Trophoblast cell (in vitro differentiated cells and primary cell): Measurements from ENCODE around the gene TNFRSF25.
"Not testable (repeated sequence)": the region's sequence is repeated elsewhere in the genome, so short reads cannot be mapped to it uniquely, and the experiment has no call there.

Source experiments
- DNase-seq, 2 donors: peaks; one replicate each; pipeline ENCODE4 v3.0.0-alpha.2; 2016
- H2AFZ ChIP-seq: 2 replicates; pipeline ENCODE4 v1.6.1; 2013; ENCODE audit warnings: low read length, moderate library complexity, mild to moderate bottlenecking; ENCODE audit not compliant: insufficient read depth, poor library complexity
- H2AK5ac ChIP-seq: 2 replicates; pipeline ENCODE4 v1.6.1; 2013; ENCODE audit warnings: mild to moderate bottlenecking, low read length
- H2BK120ac ChIP-seq: 2 replicates; pipeline ENCODE4 v1.6.1; 2013; ENCODE audit warnings: low read length, mild to moderate bottlenecking, moderate library complexity; ENCODE audit not compliant: insufficient read depth, poor library complexity
- H2BK12ac ChIP-seq: 2 replicates; pipeline ENCODE4 v1.6.1; 2013; ENCODE audit warnings: mild to moderate bottlenecking, low read length, moderate library complexity
- H2BK5ac ChIP-seq: 2 replicates; pipeline ENCODE4 v1.6.1; 2013; ENCODE audit warnings: low read length, low read depth, moderate library complexity, mild to moderate bottlenecking; ENCODE audit not compliant: poor library complexity
- H3K14ac ChIP-seq: 2 replicates; pipeline ENCODE4 v1.6.1; 2013; ENCODE audit warnings: mild to moderate bottlenecking, low read length
- H3K18ac ChIP-seq: 2 replicates; pipeline ENCODE4 v1.6.1; 2013; ENCODE audit warnings: mild to moderate bottlenecking, low read length
- H3K23ac ChIP-seq: 2 replicates; pipeline ENCODE4 v1.6.1; 2013; ENCODE audit warnings: low read length
- H3K27ac ChIP-seq: 2 replicates; pipeline ENCODE4 v1.5.1; 2013; ENCODE audit warnings: low read depth, mild to moderate bottlenecking, inconsistent platforms, low read length, moderate library complexity
- H3K27me3 ChIP-seq: 2 replicates; pipeline ENCODE4 v1.6.1; 2013; ENCODE audit warnings: inconsistent platforms, mild to moderate bottlenecking, low read length, moderate library complexity; ENCODE audit not compliant: insufficient read depth
- H3K36me3 ChIP-seq, 2 experiments: 1 replicate in 1 of 2; 2 replicates in 1 of 2; pipeline ENCODE4 v1.6.1; 2013; ENCODE audit warnings: low read length in 2 of 2, mild to moderate bottlenecking in 2 of 2, moderate library complexity in 1 of 2; ENCODE audit not compliant: insufficient read depth in 2 of 2, control insufficient read depth in 1 of 2
- H3K4ac ChIP-seq: 2 replicates; pipeline ENCODE4 v1.6.1; 2013; ENCODE audit warnings: low read depth, mild to moderate bottlenecking, low read length, moderate library complexity
- H3K4me1 ChIP-seq, 2 experiments: 1 replicate in 1 of 2; 2 replicates in 1 of 2; pipeline ENCODE4 v1.6.1; 2013; ENCODE audit warnings: low read length in 2 of 2, mild to moderate bottlenecking in 2 of 2, moderate library complexity in 1 of 2; ENCODE audit not compliant: insufficient read depth in 2 of 2, control insufficient read depth in 1 of 2
- H3K4me2 ChIP-seq: 2 replicates; pipeline ENCODE4 v1.6.1; 2013; ENCODE audit warnings: inconsistent platforms, mild to moderate bottlenecking, low read length, moderate library complexity
- H3K4me3 ChIP-seq: 2 replicates; pipeline ENCODE4 v1.5.1; 2013; ENCODE audit warnings: mild to moderate bottlenecking, low read depth, low read length, inconsistent platforms
- H3K79me1 ChIP-seq: one replicate; pipeline ENCODE4 v1.6.1; 2013; ENCODE audit warnings: low read length
- H3K79me2 ChIP-seq: 2 replicates; pipeline ENCODE4 v1.6.1; 2013; ENCODE audit warnings: low read length, mild to moderate bottlenecking; ENCODE audit not compliant: control insufficient read depth, insufficient read depth, poor library complexity
- H3K9ac ChIP-seq: 2 replicates; pipeline ENCODE4 v1.6.1; 2013; ENCODE audit warnings: mild to moderate bottlenecking, low read length
- H3K9me3 ChIP-seq: 2 replicates; pipeline ENCODE4 v1.6.1; 2013; ENCODE audit warnings: low read depth, mild to moderate bottlenecking, control low read depth, inconsistent platforms, low read length; ENCODE audit not compliant: insufficient read depth
- H4K12ac ChIP-seq: 2 replicates; pipeline ENCODE4 v1.6.1; 2013; ENCODE audit warnings: low read depth, mild to moderate bottlenecking, low read length, moderate library complexity
- H4K8ac ChIP-seq: 2 replicates; pipeline ENCODE4 v1.6.1; 2013; ENCODE audit warnings: low read depth, mild to moderate bottlenecking, low read length, moderate library complexity
- H4K91ac ChIP-seq: one replicate; pipeline ENCODE4 v1.6.1; 2013; ENCODE audit warnings: low read depth, mild to moderate bottlenecking, low read length, moderate library complexity
- WGBS: extraction: QIAGEN DNeasy Blood & Tissue Kit; methylation state at CpG from one replicate; pipeline ENCODE4 v1.1.7; 2013; ENCODE audit warnings: missing lambda C conversion rate; ENCODE audit not compliant: insufficient read length, insufficient coverage; ENCODE audit errors: extremely low coverage; 5-methylcytosine and 5-hydroxymethylcytosine counted together

The TNFRSF25 gene

GRCh38 chr1:6456800-6457466 lies 9.0 kb downstream of the TNFRSF25 start:
- no peak overlapping the region for H3K4me2 ChIP-seq
- H3K4me3 ChIP-seq: no peak overlapping the region
- H2AFZ ChIP-seq: no peak overlapping the region
- H3K4me1 ChIP-seq: no peaks in the 10 kb centered on the region
- H3K4ac ChIP-seq: no peak overlapping the region
- H4K12ac ChIP-seq: no peak overlapping the region
- no peak overlapping the region for H2AK5ac ChIP-seq
- no peak for DNase-seq
- H4K91ac ChIP-seq: no peak overlapping the region
- H2BK12ac ChIP-seq: no peak overlapping the region
- H3K27me3 ChIP-seq: no peaks in the 10 kb centered on the region
- no peaks in the 10 kb centered on the region for H3K79me2 ChIP-seq
- no peaks in the 10 kb centered on the region for H3K79me1 ChIP-seq
- no peak overlapping the region for H3K23ac ChIP-seq
- H3K14ac ChIP-seq: no peak overlapping the region
- no peak overlapping the region for H3K9ac ChIP-seq
- no peak overlapping the region for H4K8ac ChIP-seq
- H3K36me3 ChIP-seq: peaks cover 13 to 14% of the 10 kb centered on the region in 2 experiments
- H3K18ac ChIP-seq: no peak overlapping the region
- peaks cover 2% of the 10 kb centered on the region for H3K9me3 ChIP-seq
- no peak overlapping the region for H2BK120ac ChIP-seq
- no CpG with 5 or more reads among the region's 11 CpGs for WGBS
- no peak overlapping the region for H2BK5ac ChIP-seq
- H3K27ac ChIP-seq: no peak overlapping the region

GRCh38 chr1:6455752-6456520 lies 10.0 kb downstream of the TNFRSF25 start:
- H3K14ac ChIP-seq, H2BK12ac ChIP-seq, H3K4ac ChIP-seq, H2BK5ac ChIP-seq, H4K12ac ChIP-seq, H3K27ac ChIP-seq, H3K79me2 ChIP-seq, H3K27me3 ChIP-seq, H3K9me3 ChIP-seq, H3K4me1 ChIP-seq, H2AK5ac ChIP-seq, H3K4me2 ChIP-seq, H3K23ac ChIP-seq, H2AFZ ChIP-seq, H3K18ac ChIP-seq, H4K8ac ChIP-seq, H3K9ac ChIP-seq, H4K91ac ChIP-seq, H2BK120ac ChIP-seq, H3K79me1 ChIP-seq, H3K4me3 ChIP-seq, H3K36me3 ChIP-seq: not testable (repeated sequence)
- DNase-seq: peak in 1 of 2 donors; percentile 38
- WGBS: no CpG with 5 or more reads among the region's 58 CpGs

GRCh38 chr1:6454856-6455751 lies 10.9 kb downstream of the TNFRSF25 start:
- no peak overlapping the region for H3K4ac ChIP-seq
- H3K79me1 ChIP-seq: no peaks in the 10 kb centered on the region
- no peak overlapping the region for H3K27ac ChIP-seq
- no peak overlapping the region for H3K4me3 ChIP-seq
- no peak overlapping the region for H3K9ac ChIP-seq
- H2BK5ac ChIP-seq: no peak overlapping the region
- no peak overlapping the region for H4K91ac ChIP-seq
- H4K12ac ChIP-seq: no peak overlapping the region
- peak overlapping the region; percentile 43 for H3K4me2 ChIP-seq
- H3K4me1 ChIP-seq: no peaks in the 10 kb centered on the region
- no peaks in the 10 kb centered on the region for H3K36me3 ChIP-seq
- no peaks in the 10 kb centered on the region for H3K27me3 ChIP-seq
- no peak overlapping the region for H3K23ac ChIP-seq
- no peak overlapping the region for H2BK120ac ChIP-seq
- H3K79me2 ChIP-seq: no peaks in the 10 kb centered on the region
- H3K9me3 ChIP-seq: peaks cover 2% of the 10 kb centered on the region
- H3K18ac ChIP-seq: no peak overlapping the region
- H2AK5ac ChIP-seq: no peak overlapping the region
- peak in 1 of 2 donors; percentile 34 for DNase-seq
- H4K8ac ChIP-seq: no peak overlapping the region
- H3K14ac ChIP-seq: no peak overlapping the region
- H2BK12ac ChIP-seq: no peak overlapping the region
- H2AFZ ChIP-seq: no peak overlapping the region
- WGBS: no CpG with 5 or more reads among the region's 115 CpGs
